ENCODE data around the gene CEP250.
"Not testable (repeated sequence)": the region's sequence is repeated elsewhere in the genome, so short reads cannot be mapped to it uniquely, and the experiment has no call there.

Gene CEP250

GRCh38 chr20:35529552-35529951 lies 74.2 kb downstream of the CEP250 start, which contains the start of gene C20orf173:
Gene C20orf173, minus strand, starts transcription at chr20:35529652. Its CDS starts 279 bp downstream, at chr20:35529373.
- no peak for FAIRE-seq

- FAIRE-seq = no peak
These were observed 84.4 kb downstream of the CEP250 start for GRCh38 chr20:35539756-35540212.

GRCh38 chr20:35541118-35541782 lies 85.9 kb downstream of the CEP250 start:
- FAIRE-seq = no peak

GRCh38 chr20:35541783-35542662 lies 86.6 kb downstream of the CEP250 start, which contains the start of gene ERGIC3:
Gene ERGIC3, plus strand, starts transcription at chr20:35542078. Its CDS starts 20 bp downstream, at chr20:35542098.
- peak; percentile 54 for FAIRE-seq

GRCh38 chr20:35542990-35543389 lies 87.6 kb downstream of the CEP250 start:
- FAIRE-seq = no peak

DNA sequence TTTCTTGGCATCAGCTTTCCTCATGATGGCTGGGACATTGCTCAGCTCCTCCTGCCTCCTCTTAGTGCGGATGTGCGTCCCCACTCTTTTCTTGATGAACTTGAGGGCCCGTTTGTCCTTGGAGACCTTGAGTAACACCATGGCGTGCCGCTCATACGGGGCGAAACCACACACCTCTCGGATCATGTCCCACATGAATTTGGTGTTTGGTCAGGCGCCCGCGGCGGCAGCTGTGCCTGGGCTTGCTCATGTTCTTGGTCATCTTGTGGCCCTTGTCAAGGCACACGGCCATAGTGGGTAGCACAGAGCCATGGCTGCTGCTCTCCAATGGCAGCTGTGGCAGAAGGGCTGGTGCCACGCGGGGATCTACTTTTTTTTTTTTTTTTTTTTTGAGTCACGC lies 89.0 kb downstream of the CEP250 start:
- FAIRE-seq = no peak

GRCh38 chr20:35544941-35545340 lies 89.5 kb downstream of the CEP250 start:
- not testable (repeated sequence) for FAIRE-seq

GRCh38 chr20:35546127-35546526 lies 90.7 kb downstream of the CEP250 start:
- no peak for FAIRE-seq

GRCh38 chr20:35547329-35547728 lies 91.9 kb downstream of the CEP250 start:
- no peak for FAIRE-seq

DNA sequence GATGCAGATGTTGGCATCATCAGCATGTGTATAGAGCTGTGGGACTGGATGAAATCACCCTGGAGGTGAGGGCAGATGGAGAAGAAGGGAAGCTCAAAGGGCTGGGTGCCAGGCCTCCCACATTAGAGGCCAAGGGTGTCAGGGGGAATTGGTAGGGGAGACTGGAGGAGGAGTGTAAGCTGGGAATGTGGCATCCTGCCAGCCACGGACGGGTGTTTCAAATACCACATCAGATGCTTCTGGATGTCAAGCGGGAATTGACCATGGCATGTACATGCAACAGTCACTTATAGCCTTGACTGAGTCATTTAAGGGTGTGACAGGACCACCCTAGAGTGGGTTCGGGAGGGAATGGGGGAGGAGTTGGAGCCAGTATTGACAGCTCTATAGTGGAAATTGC lies 96.1 kb downstream of the CEP250 start:
- no peak for FAIRE-seq

DNA sequence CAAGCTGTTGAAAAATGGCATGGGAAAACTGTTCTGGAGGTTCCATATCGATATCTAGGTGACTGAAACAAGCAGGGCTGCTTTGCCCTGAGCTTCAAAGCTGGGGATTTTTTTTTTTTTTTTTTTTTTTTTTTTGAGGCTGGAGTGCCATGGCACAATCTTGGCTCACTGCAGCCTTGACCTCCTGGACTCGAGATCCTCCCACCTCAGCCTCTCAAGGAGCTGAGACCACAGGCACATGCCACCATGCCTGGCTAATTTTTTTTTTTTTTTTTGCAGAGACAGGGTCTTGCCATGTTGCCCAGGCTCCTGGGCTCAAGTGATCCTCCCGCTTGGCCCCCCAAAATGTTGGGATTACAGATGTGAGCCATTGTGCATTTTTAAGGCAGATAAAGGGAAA lies 97.5 kb downstream of the CEP250 start:
- no peak for FAIRE-seq

DNA sequence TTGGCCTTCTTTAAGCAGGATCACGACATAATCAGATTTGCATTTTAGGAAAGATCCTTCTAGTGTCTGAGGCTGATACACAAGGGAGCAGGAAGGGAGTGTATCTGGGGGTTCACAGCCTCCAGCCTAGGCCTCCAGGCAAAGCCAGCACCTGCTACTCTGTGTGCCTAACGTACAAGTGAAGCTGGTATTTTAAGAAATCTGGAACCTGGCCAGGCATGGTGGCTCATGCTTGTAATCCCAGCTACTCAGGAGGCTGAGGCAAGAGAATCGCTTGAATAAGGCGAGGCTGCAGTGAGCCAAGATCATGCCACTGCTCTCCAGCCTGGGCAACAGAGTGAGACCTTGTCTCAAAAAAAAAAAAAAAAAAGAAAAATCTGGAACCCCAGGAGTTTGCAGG lies 100.1 kb downstream of the CEP250 start:
- FAIRE-seq = not testable (repeated sequence)

- FAIRE-seq = no peak
These were observed 100.7 kb downstream of the CEP250 start for GRCh38 chr20:35555951-35556645.

DNA sequence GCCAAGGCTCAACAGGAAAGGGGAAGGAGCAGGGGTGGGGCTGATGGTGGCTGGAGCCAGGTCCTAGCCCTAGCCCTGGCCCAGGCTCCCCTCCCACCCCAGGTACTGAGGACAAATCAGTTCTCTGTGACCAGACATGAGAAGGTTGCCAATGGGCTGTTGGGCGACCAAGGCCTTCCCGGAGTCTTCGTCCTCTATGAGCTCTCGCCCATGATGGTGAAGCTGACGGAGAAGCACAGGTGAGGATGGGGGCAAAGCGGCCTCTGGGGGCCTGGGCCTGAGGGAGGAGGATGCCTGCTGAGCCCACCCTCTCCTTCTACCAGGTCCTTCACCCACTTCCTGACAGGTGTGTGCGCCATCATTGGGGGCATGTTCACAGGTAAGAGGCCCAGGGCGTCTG lies 101.5 kb downstream of the CEP250 start:
- no peak for FAIRE-seq

GRCh38 chr20:35558451-35558850 lies 103.1 kb downstream of the CEP250 start:
- no peak for FAIRE-seq

DNA sequence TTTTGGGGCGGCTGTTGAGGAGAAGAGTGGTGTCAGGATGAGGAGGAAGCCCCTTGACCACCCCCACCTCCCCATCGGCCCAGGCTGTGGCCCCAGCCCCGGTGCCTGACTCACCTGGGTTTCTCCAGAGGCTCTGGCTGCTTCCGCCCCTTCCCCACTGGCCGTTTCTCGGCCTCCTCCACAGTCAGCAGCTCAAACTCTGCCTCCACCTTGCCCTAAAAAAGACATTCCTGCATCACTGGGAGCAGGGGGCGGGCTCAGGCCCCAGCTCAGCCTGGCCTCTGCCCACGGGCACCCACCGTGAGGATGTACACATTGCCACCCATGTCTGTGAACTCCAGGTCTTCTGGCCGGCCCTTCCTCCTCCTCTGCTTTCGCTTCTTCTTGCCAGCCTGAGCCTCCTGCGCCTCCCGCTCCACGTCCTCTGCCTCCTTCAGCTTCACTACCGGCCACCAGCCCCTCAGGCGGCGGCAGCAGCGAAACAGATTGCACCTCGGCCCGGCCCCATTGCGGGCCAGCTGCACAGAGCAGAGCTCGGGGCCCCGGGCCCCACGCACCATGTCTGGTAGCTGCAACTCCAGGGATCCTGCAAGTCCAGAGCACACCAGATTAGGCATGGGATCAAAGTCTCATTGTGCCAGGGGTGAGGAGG lies 103.8 kb downstream of the CEP250 start:
- no peak for FAIRE-seq

- no peak for FAIRE-seq
These were observed 104.7 kb downstream of the CEP250 start for GRCh38 chr20:35560105-35560511.

DNA sequence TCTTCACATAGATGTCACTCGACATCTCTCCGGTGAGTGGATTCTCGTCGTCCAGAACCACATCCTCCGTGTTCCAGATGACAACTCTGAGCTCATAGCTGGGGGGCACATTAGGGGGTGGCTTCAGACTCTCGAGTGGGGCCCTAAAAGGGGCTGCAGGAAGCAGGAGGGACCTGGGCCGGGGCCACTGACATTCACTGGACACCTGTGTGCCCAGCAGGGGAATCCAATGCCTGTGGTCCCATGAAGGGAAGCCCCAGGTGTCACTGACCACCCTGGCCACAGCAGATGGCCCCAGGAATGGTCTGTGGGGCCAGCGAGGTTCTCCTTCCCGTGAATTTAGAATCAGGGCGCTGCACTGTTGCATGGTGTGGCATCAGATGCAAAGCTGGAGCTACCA lies 105.1 kb downstream of the CEP250 start:
- no peak for FAIRE-seq

GRCh38 chr20:35561268-35561667 lies 105.9 kb downstream of the CEP250 start:
- no peak for FAIRE-seq

GRCh38 chr20:35561671-35562070 lies 106.3 kb downstream of the CEP250 start:
- FAIRE-seq = no peak

DNA sequence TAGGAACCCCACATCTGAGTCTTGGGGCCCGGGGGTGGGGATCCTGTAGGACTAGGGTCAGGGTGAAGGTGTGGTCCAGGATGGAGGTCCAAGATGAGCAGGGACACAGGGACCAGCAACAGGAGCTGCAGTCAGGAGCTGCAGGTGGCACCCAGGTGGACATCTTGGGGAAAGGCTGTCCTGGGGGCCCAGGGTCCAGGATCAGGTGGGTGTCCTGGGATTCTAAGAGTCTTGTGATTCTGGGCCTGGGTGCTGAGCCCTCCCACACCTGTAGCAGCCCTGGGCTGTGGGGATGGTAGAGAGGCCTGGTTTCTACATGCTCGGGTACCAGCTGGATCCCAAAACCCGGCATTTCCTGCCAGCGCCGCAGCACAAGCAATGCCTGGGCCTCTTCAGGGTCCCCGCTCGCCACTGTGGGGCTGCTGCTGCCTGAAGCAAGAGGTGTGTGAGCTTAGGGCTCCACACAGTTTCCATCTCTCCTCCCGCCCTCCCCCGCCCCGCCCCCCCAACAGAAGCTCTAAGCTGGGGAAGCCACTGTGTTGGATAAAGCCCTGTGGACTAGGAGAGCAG lies 107.2 kb downstream of the CEP250 start:
- FAIRE-seq = no peak

- FAIRE-seq = no peak
These were observed 108.4 kb downstream of the CEP250 start for GRCh38 chr20:35563834-35564233.

Data from A204.1 (cell line).